Activated T-helper 17 cell treated with anti-CD3 and anti-CD28 coated beads, Interleukin-2, amount 50 U/mL, for 72 hours (primary cell): Measurements from ENCODE around the gene PLA2G2A. TPM values are rescaled to one million over a fixed set of nuclear protein-coding genes. Genes with fewer than 3 reads are reported as not detected.

Source experiments
- ATAC-seq: fragments of 150-1000 bp; cut with Tn5 transposase; replicated peaks from 2 replicates; pipeline ENCODE4 v1.10.0; 2021; ENCODE audit warnings: mild to moderate bottlenecking, moderate library complexity
- H3K27ac Mint-ChIP-seq: one replicate; pipeline ENCODE4 v1.8.0; 2022; ENCODE audit warnings: mixed read lengths
- H3K27me3 Mint-ChIP-seq: one replicate; pipeline ENCODE4 v1.8.0; 2022; ENCODE audit warnings: mixed read lengths
- H3K36me3 Mint-ChIP-seq: one replicate; pipeline ENCODE4 v1.8.0; 2022; ENCODE audit warnings: low read depth, mild to moderate bottlenecking, mixed read lengths
- H3K4me1 Mint-ChIP-seq: one replicate; pipeline ENCODE4 v1.8.0; 2022; ENCODE audit warnings: mixed read lengths
- H3K4me3 Mint-ChIP-seq: one replicate; pipeline ENCODE4 v1.8.0; 2022; ENCODE audit warnings: mild to moderate bottlenecking, mixed read lengths
- H3K9me3 Mint-ChIP-seq: one replicate; pipeline ENCODE4 v1.8.0; 2022; ENCODE audit warnings: mixed read lengths
- total RNA-seq, 2 donors: library from RNA; stranded (reverse); gene quantifications; one replicate each; pipeline ENCODE4 v1.2.3, GENCODE V29; 2022

PLA2G2A gene
- total RNA-seq, 2 donors from 2014 or later, result not detected

DNA sequence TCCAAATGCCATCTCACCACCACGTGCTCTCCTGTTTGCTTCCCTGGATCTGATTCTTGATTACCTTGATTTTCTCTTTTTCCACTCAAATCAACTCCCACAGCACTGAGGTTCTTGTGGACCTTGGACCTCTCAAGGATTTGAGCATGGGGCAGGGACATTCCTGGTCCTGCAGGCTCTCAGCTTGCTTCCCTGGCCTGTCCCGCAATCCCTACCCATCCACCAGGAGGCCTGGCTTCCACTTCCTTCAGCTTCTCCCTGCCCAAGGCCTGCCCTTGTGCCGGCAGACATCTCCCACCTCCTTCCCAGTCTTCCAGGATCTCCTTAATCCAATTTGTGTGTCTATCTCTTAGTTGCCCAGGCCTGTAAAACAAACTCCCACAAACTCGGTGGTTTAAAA, 21.6 kb downstream of the PLA2G2A start:
- no peak for ATAC-seq
- Mint-ChIP-seq H3K27ac (no peak overlapping the region), H3K36me3 (no peaks in the 10 kb centered on the region), H3K4me3 (no peak overlapping the region), H3K9me3 (no peaks in the 10 kb centered on the region), H3K27me3 (peaks cover 31% of the 10 kb centered on the region), H3K4me1 (no peaks in the 10 kb centered on the region)

DNA sequence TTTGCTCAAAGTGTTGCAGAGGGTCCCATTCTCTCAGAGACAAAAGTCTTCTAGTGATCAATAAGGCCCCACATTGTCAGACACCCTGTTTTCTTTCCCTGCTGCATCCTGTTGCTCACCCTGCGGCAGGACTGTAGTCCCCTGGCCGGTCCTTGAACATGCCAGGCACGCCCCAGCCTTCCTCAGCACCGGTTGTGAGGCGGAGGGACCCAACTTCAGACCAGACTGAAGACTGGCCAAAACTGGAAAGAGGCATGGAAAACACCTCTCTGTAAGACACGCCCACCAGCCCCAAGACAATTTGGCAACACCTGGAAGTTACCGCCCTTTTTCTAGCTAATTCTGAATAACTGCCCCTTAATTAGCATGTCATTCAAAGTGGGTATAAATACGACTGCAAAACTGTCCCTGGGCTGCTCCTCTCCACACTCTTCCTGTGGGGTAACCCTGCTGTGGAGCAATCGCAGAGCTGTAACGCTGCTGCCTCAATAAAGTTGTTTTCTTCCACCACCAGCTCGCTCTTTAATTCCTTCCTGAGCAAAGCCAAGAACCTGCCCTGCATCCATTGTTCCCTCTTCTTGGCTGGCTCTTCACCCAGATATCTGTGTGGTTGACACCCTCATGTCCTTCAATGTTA, 23.8 kb downstream of the PLA2G2A start:
- no peak overlapping the region for H3K27ac Mint-ChIP-seq
- no peak overlapping the region for H3K4me3 Mint-ChIP-seq
- no peaks in the 10 kb centered on the region for H3K9me3 Mint-ChIP-seq
- no peak for ATAC-seq
- H3K36me3 Mint-ChIP-seq, result no peaks in the 10 kb centered on the region
- peaks cover 27% of the 10 kb centered on the region for H3K27me3 Mint-ChIP-seq
- no peaks in the 10 kb centered on the region for H3K4me1 Mint-ChIP-seq

DNA sequence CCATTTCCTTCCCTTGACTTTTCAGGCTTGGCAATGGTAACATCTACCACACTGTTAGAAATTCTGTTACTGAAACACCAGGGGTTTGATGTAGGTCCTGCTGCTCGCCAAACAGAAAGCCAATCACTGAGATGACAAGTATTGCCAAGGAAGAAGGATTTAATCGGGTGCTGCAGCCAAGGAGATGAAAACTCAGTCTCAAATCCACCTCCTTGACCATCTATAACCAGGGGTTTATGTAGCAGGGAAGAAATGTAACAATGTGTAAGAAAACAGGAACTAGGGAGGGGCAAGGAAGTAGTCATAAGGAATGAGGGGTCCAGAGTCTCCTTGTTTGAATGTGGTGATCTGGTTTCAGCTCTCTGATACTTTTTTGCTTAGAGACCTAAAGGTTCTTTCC, 25.4 kb downstream of the PLA2G2A start:
- H3K27me3 Mint-ChIP-seq, result peaks cover 31% of the 10 kb centered on the region
- H3K27ac Mint-ChIP-seq, result no peak overlapping the region
- no peak overlapping the region for H3K4me3 Mint-ChIP-seq
- H3K36me3 Mint-ChIP-seq, result no peaks in the 10 kb centered on the region
- H3K4me1 Mint-ChIP-seq, result no peaks in the 10 kb centered on the region
- no peaks in the 10 kb centered on the region for H3K9me3 Mint-ChIP-seq
- no peak for ATAC-seq

DNA sequence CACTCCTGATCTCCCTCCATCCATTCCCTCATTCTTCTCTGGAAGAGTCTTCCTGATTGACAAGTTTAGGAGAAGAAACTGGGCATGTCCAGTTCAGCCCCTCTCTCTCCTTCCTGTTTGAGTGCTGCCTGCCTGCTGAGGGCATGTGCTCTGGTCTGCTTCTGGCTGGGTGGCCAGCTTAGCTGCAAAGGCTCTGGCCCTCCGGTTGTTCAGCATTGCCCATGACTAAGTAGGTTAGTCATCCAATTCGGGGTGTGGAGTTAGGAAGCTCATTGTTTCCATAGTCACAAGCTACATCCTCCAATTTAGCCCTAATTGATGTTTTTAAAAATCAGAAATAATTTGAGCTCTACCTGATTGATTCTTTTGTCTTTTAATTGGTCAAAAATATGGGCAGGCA, 30.4 kb downstream of the PLA2G2A start:
- Mint-ChIP-seq H3K36me3 (no peaks in the 10 kb centered on the region), H3K4me1 (no peaks in the 10 kb centered on the region), H3K9me3 (no peaks in the 10 kb centered on the region), H3K27ac (no peak overlapping the region), H3K4me3 (no peak overlapping the region), H3K27me3 (peaks cover 21% of the 10 kb centered on the region)
- ATAC-seq, result no peak

DNA sequence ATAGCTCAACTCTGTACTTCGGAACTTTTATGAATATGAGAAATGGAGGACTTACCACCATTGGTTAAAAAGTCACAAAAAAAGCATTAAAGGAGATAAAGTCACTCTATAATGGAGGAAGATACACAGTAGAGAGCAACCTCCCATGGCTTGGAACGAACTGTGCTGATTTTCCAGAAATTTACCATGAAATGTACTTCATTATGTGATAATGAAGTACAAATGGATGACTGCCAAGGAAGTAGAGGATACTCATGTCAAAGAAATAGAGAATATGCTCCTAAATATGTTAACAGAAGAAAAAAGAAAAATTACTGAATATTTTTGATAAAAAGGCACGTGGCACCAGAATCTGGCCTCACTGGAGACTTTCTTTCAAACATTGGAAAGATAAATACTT, 32.4 kb downstream of the PLA2G2A start:
- H3K27ac Mint-ChIP-seq, result no peak overlapping the region
- H3K27me3 Mint-ChIP-seq, result peaks cover 16% of the 10 kb centered on the region
- no peaks in the 10 kb centered on the region for H3K9me3 Mint-ChIP-seq
- H3K4me1 Mint-ChIP-seq, result no peaks in the 10 kb centered on the region
- ATAC-seq, result no peak
- H3K4me3 Mint-ChIP-seq, result no peak overlapping the region
- H3K36me3 Mint-ChIP-seq, result no peaks in the 10 kb centered on the region

DNA sequence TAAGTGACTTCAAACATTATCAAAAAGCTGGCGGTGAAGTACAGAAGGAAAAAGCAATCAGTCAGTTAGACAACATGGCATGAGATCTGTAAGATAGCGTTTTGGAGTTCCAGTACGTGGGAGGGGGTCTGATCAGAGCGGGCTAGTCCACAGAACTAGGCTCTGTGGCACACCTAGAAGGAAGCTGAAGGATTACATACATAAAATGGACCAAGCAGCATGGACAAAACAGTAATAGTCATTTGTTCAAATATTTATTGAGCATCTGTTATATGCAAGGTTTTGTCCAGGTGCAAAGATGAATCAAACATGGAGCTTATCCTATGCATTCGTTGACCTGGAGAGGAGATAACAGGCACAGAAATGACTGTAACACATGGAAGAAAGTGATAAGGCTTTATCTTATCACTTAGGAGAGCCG, 33.1 kb downstream of the PLA2G2A start:
- H3K4me1 Mint-ChIP-seq, result no peaks in the 10 kb centered on the region
- H3K36me3 Mint-ChIP-seq, result no peaks in the 10 kb centered on the region
- H3K27ac Mint-ChIP-seq, result no peak overlapping the region
- no peak overlapping the region for H3K4me3 Mint-ChIP-seq
- no peaks in the 10 kb centered on the region for H3K9me3 Mint-ChIP-seq
- peaks cover 16% of the 10 kb centered on the region for H3K27me3 Mint-ChIP-seq
- ATAC-seq, result no peak

DNA sequence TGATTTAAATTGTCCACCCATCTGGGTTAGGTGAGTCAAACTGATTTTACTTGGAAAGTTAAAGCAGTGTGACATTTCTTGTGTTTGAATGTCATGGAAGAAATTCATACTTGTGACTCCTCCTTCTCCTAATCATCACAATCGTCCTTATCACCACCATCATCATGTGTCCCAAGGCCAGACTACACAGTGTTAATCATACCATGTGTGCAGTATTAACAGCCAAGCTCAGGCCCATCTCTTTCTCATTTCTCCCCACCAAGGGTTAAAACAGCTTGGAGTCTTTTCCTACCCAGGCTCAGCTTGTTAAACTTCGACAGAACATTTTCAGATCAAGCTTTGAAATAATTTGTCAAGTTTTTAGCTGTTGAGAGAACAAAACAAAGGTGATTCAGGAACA, 33.5 kb downstream of the PLA2G2A start:
- no peak overlapping the region for H3K4me3 Mint-ChIP-seq
- H3K27me3 Mint-ChIP-seq, result peaks cover 16% of the 10 kb centered on the region
- no peaks in the 10 kb centered on the region for H3K36me3 Mint-ChIP-seq
- H3K4me1 Mint-ChIP-seq, result no peaks in the 10 kb centered on the region
- no peak overlapping the region for H3K27ac Mint-ChIP-seq
- ATAC-seq, result no peak
- H3K9me3 Mint-ChIP-seq, result no peaks in the 10 kb centered on the region

DNA sequence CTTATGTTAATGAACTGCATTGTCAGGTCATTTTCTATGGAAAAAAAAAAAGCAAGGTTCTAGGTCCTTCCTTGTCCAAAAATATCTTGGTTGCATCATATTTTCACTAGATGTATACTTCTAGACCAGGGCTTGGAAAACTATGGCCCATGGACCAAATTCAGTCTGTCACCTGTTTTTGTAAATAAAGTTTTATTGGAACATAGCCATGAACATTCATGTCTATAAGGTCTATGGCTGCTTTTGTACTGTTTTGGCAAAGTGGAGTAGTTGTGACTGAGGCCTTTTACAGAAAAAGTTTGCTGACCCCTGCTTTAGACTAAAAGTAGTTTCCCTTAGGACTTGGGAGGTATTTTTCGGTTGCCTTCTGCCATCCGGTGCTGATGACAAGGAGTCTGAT, 36.8 kb downstream of the PLA2G2A start:
- H3K4me3 Mint-ChIP-seq, result no peak overlapping the region
- H3K27ac Mint-ChIP-seq, result no peak overlapping the region
- H3K36me3 Mint-ChIP-seq, result no peaks in the 10 kb centered on the region
- H3K9me3 Mint-ChIP-seq, result no peaks in the 10 kb centered on the region
- no peak for ATAC-seq
- peaks cover 8% of the 10 kb centered on the region for H3K27me3 Mint-ChIP-seq
- H3K4me1 Mint-ChIP-seq, result no peaks in the 10 kb centered on the region

DNA sequence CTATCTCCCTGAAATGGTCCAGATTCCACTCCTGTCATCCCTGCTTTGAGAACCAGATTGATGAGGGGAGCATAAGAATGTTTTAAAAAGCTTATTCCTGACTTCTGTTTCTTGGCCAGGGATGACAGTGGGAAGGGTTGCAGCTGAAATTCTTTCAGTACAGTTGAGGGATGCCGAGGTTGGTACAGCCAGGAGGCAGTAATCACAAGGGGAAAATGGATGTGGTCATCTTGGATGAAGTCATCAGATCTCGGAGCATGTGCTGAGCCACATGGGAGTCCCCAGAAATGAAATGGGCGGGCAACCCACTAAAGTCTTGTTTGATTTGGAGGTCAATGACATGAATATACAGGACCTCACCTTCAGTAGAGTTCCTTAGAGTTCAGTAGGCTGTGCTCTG, 37.3 kb downstream of the PLA2G2A start:
- no peak for ATAC-seq
- Mint-ChIP-seq H3K27me3 (peaks cover 8% of the 10 kb centered on the region), H3K4me3 (no peak overlapping the region), H3K9me3 (no peaks in the 10 kb centered on the region), H3K36me3 (no peaks in the 10 kb centered on the region), H3K27ac (no peak overlapping the region), H3K4me1 (no peaks in the 10 kb centered on the region)

DNA sequence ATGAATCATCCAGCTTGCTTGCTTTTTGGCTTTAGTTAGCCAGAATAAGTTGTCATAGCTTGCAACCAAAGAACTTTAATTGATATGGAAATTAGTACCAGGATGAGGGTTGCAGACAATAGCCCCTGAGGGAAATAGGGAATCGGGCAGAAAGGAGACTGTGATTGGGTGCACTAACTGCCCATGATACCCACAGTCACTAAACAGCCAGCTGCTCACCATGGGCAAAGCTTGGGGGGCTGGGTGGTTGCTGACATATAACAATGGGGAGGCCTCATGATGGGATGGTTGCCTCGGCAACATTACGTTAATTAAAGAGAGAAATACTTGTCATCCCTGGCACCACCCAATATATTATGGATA, 38.2 kb downstream of the PLA2G2A start:
- Mint-ChIP-seq H3K27ac (no peak overlapping the region), H3K27me3 (peaks cover 5% of the 10 kb centered on the region), H3K4me1 (no peaks in the 10 kb centered on the region), H3K4me3 (no peak overlapping the region), H3K9me3 (no peaks in the 10 kb centered on the region), H3K36me3 (no peaks in the 10 kb centered on the region)
- ATAC-seq, result no peak

DNA sequence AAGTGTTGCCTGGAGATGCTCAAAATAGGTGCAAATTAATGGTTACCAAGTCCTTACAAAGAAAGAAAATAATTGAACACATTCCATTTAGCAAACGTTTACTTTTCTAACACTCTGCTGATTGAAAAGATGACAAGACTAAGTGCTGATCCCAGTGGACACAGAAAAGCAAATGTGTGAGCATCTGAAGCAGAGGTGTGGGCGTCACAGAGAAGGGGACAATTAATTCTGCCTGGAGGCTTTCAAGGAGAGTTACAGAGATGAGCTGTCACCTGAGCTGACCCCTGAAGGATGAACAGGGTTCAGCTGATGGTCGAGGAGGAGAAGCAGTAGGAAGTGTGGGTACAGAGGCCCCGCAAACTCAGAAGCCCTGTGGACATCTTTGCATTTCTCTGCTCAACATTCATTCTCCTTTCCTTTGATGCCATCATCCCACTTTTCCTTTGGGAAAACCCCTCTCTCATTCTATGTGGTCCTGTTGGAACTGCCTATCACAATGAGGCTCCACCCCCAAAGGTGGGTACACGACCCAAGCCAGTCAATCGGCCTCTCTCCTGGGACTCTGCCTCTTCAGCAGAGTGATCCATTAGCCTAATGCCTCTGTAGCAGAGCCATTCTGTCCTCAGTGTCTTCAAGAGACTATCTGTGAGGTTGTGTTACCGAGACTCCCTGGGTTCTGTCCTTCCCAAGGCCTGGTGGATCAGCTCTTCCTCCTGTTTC, 38.8 kb downstream of the PLA2G2A start:
- H3K36me3 Mint-ChIP-seq, result no peaks in the 10 kb centered on the region
- peaks cover 3% of the 10 kb centered on the region for H3K27me3 Mint-ChIP-seq
- no peaks in the 10 kb centered on the region for H3K4me1 Mint-ChIP-seq
- H3K27ac Mint-ChIP-seq, result no peak overlapping the region
- H3K4me3 Mint-ChIP-seq, result no peak overlapping the region
- no peaks in the 10 kb centered on the region for H3K9me3 Mint-ChIP-seq
- no peak for ATAC-seq

DNA sequence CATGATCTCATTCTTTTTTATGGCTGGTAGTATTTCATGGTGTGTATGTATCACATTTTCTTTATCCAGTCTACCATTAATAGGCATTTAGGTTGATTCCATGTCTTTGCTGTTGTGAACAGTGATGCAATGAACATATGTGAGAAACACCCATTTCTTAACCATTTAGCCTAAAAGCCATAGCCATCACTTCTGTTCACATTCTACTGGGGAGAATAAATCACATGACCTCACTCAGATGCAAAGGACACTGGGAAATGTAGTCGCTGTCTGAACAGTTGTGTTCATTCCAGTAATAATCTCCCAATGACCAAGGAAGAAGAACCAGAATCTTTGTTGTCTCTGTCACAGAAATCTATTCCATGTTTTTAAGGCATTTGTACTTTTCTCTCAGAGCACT, 40.9 kb downstream of the PLA2G2A start:
- ATAC-seq, result no peak
- no peaks in the 10 kb centered on the region for H3K27me3 Mint-ChIP-seq
- no peaks in the 10 kb centered on the region for H3K9me3 Mint-ChIP-seq
- H3K27ac Mint-ChIP-seq, result no peak overlapping the region
- H3K4me1 Mint-ChIP-seq, result no peaks in the 10 kb centered on the region
- H3K4me3 Mint-ChIP-seq, result no peak overlapping the region
- H3K36me3 Mint-ChIP-seq, result no peaks in the 10 kb centered on the region

DNA sequence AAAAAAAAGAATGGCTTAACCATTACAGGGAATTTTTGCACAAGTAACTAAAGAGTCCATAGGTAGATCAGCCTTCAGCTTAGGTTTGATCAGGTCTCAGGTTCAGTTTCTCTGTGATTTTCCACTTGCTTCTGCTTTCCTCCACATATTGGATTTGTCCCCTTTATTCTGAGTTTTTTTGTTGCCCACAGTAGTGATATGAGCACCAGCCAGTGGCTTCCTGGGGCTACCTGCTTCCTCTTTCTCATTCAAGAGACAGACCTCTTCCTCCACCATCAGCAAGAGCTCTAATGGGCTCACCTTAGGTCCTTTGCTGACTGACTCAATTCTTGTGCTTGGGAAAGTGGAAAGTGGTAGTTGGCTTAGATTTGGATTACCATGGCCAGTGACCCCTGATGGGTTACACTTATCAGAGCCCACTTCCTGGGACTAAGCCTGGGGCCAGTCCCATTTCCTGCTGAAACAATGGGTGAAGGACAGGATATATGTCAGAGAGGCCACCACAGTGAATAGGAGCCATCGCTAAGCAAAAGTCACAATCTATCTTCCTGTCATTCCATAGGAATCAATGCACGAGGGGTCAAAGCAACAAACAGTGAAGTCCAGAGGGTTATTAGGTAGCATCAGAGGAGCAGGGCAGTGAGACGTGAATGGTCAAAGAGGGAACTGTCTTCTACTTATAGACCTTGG, 43.2 kb downstream of the PLA2G2A start:
- Mint-ChIP-seq H3K27me3 (no peaks in the 10 kb centered on the region), H3K9me3 (peaks cover 10% of the 10 kb centered on the region), H3K36me3 (no peaks in the 10 kb centered on the region), H3K27ac (no peak overlapping the region), H3K4me1 (no peaks in the 10 kb centered on the region), H3K4me3 (no peak overlapping the region)
- no peak for ATAC-seq

DNA sequence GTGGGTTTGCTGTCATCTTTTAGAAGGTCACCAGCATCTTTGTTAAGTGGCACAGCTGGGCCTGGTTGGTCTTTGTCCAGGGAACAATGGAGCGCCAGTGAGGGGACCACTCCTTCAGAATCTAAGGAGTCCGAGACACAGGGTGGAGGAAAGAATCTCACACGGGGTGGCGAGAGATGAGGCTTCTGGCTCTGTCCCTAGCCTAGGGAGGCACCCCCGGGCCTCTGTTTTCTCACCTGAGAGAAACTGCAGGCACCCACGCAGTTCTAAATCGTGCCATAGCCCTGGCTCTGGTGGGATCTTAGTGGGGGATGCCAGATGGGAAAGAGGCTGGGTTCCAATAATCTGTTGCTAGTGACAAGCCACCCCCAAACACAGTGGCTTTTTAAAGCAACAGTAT, 45.1 kb downstream of the PLA2G2A start:
- H3K27ac Mint-ChIP-seq, result no peak overlapping the region
- H3K36me3 Mint-ChIP-seq, result no peaks in the 10 kb centered on the region
- H3K27me3 Mint-ChIP-seq, result peaks cover 1% of the 10 kb centered on the region
- no peak for ATAC-seq
- peaks cover 13% of the 10 kb centered on the region for H3K9me3 Mint-ChIP-seq
- H3K4me3 Mint-ChIP-seq, result no peak overlapping the region
- H3K4me1 Mint-ChIP-seq, result no peaks in the 10 kb centered on the region

DNA sequence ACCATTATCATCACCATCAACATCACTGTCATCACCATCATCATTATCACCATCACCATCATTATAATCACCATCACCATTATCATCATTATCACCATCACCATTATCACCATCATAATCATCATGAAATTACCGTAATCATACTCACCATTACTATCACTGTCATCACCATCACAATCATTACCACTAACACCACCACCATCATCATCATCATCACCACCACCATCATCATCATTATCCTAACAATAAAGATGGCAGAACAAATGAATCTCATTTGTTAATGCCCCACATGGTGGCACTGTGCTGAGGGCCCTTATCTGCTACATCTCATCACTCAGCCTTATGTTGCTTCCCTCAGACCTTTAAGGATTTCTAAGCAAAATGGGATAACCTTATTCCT, 46.6 kb downstream of the PLA2G2A start:
- peaks cover 4% of the 10 kb centered on the region for H3K27me3 Mint-ChIP-seq
- no peaks in the 10 kb centered on the region for H3K4me1 Mint-ChIP-seq
- H3K36me3 Mint-ChIP-seq, result no peaks in the 10 kb centered on the region
- no peak for ATAC-seq
- peaks cover 15% of the 10 kb centered on the region for H3K9me3 Mint-ChIP-seq
- no peak overlapping the region for H3K27ac Mint-ChIP-seq
- no peak overlapping the region for H3K4me3 Mint-ChIP-seq
